GM10266 (cell line): ENCODE data around the gene PEX7.

Source experiments
- DNase-seq: peaks from one replicate; pipeline ENCODE4 v3.0.0; 2012; ENCODE audit errors: extremely low spot score
- CTCF ChIP-seq: IDR thresholded peaks from 2 replicates; pipeline ENCODE4 v1.5.1; 2012; ENCODE audit warnings: mild to moderate bottlenecking, low read depth; ENCODE audit not compliant: control insufficient read depth, insufficient read depth; ENCODE audit errors: missing control alignments

The PEX7 gene

GRCh38 chr6:136777651-136778050, 44.7 kb upstream of the PEX7 start:
- DNase-seq = no peak
- TF ChIP-seq CTCF = no peak

GRCh38 chr6:136779682-136780081, 42.7 kb upstream of the PEX7 start:
- no peak for TF ChIP-seq CTCF

DNA sequence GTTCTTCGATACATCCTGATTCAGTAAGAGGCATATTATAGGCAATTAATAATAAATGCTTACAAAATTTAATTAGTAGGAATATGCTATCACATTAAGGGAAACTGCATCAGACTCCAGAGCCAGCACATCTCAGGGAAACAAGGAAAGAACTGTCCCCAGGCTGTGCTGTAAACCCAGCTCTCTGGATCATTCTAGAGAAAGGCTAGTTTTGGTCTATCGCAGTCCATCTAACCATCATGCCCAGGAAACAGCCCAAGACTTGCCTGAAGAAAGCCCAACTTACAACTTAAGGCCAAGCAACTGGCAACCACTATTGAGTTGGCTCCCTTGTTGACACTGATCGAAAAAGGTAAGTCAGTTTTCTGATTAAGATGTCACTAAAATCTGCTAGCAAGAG, 41.4 kb upstream of the PEX7 start:
- TF ChIP-seq CTCF = no peak
- DNase-seq = no peak

More at GRCh38 chr6:136779682-136780081, 42.7 kb upstream of the PEX7 start:
- DNase-seq = no peak

DNA sequence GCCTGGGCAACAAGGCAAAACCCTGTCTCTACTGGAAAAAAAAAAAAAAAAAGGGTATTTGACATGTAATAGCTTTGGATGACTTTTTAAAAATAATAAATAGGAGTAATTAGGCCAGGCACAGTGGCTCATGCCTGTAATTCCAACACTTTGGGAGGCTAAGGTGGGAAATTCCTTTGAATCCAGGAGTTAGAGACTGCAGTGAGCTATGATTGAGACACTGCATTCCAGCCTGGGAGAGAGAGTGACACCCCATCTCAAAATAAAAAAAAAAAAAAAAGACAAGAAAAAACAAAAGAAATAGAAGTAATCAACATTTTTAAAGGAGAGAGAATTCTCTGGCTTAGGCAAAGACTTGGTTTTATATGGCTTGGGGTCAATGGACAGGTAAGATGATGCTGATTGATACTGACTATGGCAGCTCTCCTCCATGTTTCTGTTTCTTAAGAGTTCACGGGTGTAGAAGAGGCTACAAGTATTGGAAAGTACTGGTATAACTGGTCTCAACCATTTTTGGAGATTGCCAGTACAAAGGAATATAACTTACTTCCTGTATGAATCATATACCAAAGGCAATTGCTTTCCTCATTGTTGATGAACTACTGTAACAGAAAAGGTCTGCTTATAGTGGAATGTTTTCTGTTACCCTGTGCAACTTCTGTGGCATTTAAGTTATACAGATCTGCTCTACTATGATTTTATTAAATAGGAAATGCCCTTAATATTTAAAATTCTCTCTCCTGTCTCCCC, 40.2 kb upstream of the PEX7 start:
- no peak for DNase-seq
- no peak for TF ChIP-seq CTCF

DNA sequence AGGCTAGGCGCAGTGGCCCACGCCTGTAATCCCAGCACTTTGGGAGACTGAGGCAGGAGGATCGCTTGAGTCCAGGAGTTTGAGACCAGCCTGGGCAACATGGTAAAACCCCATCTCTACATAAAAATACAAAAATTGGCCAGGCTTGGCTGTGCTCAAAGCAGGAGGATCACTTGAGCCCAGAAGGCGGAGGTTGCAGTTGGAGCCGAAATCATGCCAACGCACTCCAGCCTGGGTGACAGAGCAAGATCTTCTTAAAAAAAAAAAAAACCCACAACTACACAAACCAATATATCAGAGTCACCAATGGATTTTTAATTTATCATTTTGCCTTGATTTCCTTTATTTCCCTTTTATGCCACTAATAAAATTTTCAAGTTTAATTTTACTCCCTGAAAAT, 39.4 kb upstream of the PEX7 start:
- no peak for DNase-seq
- TF ChIP-seq CTCF = no peak

- peak; percentile 35 for DNase-seq
- no peak for TF ChIP-seq CTCF
These were observed 38.7 kb upstream of the PEX7 start for GRCh38 chr6:136783495-136784270.

DNA sequence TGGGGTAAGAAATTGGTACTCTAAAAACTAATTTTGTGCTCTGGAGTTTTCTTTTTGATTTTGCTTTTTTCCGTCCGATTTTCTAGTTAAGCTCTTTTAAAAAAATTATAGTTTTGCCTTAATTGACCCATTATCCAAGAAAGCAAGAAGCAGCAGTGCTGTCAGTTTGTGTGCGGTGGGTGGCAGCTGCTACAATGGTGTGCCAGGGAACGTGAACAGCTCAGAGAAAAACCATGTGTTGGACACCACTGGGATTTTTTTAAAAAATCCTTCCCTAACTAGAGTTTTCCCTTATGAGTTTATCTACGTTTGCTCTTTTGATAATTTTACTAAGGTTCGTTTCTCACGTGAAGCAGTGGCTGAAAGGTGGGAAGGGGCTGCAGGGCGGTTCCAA, 38.1 kb upstream of the PEX7 start:
- TF ChIP-seq CTCF = no peak
- DNase-seq = no peak
